Measurements from ENCODE around the gene CFAP300. TPM values are rescaled to one million over a fixed set of nuclear protein-coding genes. Genes with fewer than 3 reads are reported as not detected.

The CFAP300 gene
- total RNA-seq = 4.3 and 9.5 TPM in 2 replicates

GRCh38 chr11:102047305-102047924, at the start of gene CFAP300:
CFAP300 (plus strand) TSS chr11:102047437; CDS start chr11:102047471, 34 bp downstream.

GRCh38 chr11:102109896-102110760, 62.9 kb downstream of the CFAP300 start, which contains the start of gene YAP1:
YAP1 (plus strand) TSS chr11:102110447; CDS start chr11:102110849, 402 bp downstream.

Other genes starting within 250 kb of the CFAP300 start
- gene CEP126, start 132.4 kb upstream of the CFAP300 start, total RNA-seq = 2.6 and 3.8 TPM in 2 replicates
- gene ANGPTL5, start 130.9 kb upstream of the CFAP300 start, total RNA-seq = 0.66 and 1.3 TPM in 2 replicates
- 150 and 268 TPM in 2 replicates for gene YAP1, start 63.0 kb downstream of the CFAP300 start, total RNA-seq

Data from smooth muscle cell of trachea (primary cell).